ENCODE data around the gene CLNK.

GRCh38 chr4:10697086-10697485, 12.5 kb upstream of the CLNK start:
- TF ChIP-seq BHLHE40 (IDR thresholded peaks at IDR 0.05; ENCODE audit: borderline replicate concordance) (no peak), NFRKB (IDR thresholded peaks at IDR 0.05) (no peak), FOXM1 (IDR thresholded peaks at IDR 0.05; ENCODE audit: borderline replicate concordance) (no peak), ARNT (IDR thresholded peaks at IDR 0.05) (no peak), SP1 (IDR thresholded peaks at IDR 0.05) (no peak), TARDBP (IDR thresholded peaks at IDR 0.05) (no peak), FOXK2 (IDR thresholded peaks at IDR 0.05) (no peak), FOXA1 (IDR thresholded peaks at IDR 0.05) (no peak), ZNF384 (IDR thresholded peaks at IDR 0.05) (no peak), SUZ12 (IDR thresholded peaks at IDR 0.05) (no peak), CTBP1 (IDR thresholded peaks at IDR 0.05; ENCODE audit: borderline replicate concordance) (no peak), PKNOX1 (IDR thresholded peaks at IDR 0.05) (no peak), LEF1 (IDR thresholded peaks at IDR 0.05; ENCODE audit: borderline replicate concordance) (no peak), HDGF (IDR thresholded peaks at IDR 0.05; ENCODE audit: borderline replicate concordance) (no peak)
